Left forelimb (tissue), 1 donor: ENCODE results near the gene AKIRIN2.

ENCODE experiments used
- DNase-seq: peaks from one replicate; pipeline ENCODE4 v3.0.0-alpha.2; 2018; ENCODE audit warnings: low spot score

Gene AKIRIN2

GRCh38 chr6:87655824-87656223, 46.2 kb downstream of the AKIRIN2 start:
- DNase-seq, result no peak

DNA sequence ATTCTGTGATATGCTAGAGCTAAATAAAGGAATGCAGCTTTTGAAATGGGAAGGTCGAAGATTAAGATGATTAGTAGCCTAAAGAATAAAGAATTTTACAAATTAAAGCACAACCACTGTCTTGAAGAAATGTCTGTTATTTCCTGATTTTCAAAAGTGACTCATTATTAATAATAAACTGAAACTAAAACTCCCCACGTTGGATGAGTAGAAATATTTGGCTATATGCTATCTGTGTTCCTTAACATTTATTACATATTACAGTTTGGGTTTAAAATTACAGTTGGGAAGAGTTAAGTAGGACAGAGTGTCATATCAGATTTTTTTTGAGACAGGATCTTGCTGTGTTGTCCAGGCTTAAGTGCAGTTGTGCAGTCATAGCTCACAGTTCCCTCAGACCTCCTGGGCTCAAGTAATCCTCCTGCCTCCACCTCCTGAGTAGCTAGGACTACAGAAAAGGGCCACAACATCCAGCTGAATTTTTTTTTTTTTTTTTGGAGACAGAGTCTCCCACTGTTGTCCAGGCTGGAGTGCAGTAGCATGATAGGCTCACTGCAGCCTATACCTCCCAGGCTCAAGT, 47.1 kb downstream of the AKIRIN2 start:
- no peak for DNase-seq

DNA sequence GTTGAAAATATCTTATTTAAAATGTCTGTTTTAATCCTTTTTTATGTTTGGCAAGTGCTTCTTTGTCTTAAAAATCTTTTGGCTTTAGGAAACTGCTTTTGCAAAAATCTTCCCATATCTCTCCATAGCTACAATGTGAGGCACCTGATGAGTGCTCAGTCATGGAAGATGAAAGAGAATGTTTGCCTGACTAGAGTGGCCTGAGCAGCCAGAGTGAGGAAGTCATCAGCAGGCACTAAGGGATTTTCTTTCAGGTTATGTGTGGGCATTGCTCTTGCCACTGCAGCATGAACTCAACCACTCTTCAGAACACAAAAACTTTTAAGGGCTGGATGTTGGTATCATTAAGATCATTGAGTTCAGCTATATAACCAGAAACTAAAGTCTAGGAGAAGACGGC, 47.9 kb downstream of the AKIRIN2 start:
- DNase-seq, result no peak

DNA sequence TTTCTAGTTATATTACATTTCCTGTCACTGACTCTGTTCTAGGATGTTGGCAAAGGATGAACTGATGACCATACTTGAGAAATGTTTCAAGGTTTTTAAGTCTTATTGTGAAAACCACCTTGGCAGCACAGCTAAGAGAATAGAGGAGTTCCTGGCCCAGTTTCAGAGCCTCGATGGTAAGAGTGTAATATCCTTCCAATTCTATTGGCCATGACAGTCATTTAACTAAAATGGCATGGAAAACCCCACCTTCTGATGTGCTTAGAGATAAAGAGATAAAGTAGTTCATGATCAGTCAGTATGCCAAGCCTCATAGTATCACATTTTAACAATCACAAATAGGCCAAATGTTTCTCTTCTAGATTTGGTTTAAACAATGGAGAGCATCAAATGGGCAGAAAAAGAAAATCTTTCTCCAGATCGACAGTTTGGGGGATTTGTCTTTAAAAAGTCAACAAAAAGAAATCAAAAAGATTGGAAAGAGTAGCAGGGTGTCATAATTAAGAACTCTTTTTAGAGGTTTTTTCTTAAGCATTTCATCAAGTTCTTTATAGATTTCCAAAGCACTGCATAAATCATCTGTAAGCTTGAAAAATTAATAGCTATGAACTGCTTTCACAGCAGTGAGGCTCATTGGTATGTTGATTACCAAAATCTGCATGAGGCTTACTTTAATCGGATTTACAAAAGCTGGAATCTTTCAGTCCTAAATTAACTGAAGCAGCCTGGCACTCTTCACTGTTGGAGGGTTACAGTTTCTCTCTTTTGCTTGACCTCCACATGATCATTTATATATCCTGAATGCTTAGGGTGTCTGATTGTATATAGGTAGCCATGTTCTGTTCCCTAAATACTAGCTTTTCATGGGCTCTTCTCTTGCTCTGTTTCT, 48.7 kb downstream of the AKIRIN2 start:
- DNase-seq, result no peak

- DNase-seq, result no peak
Observed at GRCh38 chr6:87645080-87645479, 57.0 kb downstream of the AKIRIN2 start.

GRCh38 chr6:87641065-87641692, 60.9 kb downstream of the AKIRIN2 start:
- DNase-seq, result no peak

GRCh38 chr6:87639373-87639772, 62.7 kb downstream of the AKIRIN2 start:
- no peak for DNase-seq

- DNase-seq, result no peak
Observed at GRCh38 chr6:87637106-87637505, 64.9 kb downstream of the AKIRIN2 start.

DNA sequence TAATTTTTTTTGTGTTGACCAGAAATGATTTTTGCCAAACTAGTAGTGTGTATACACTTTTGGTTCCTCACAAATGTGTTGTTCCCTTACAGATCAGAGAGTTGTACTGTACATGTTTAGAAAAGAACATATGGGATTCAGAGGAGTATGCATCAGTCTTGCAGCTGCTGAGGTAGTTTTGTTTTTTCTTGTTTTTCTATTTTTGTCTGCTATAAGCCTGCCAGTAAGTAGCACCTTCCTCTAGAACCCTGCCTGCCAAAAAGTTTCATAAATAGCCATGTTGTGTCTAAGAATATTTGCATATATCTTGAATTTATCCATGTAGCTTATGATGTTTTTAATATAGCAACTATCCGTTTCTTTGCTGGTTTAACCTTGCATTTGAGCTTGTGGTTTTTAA, 65.7 kb downstream of the AKIRIN2 start:
- DNase-seq, result no peak

- DNase-seq, result no peak
Observed at GRCh38 chr6:87633851-87634250, 68.2 kb downstream of the AKIRIN2 start.

- no peak for DNase-seq
Observed at GRCh38 chr6:87630746-87631145, 71.3 kb downstream of the AKIRIN2 start.

DNA sequence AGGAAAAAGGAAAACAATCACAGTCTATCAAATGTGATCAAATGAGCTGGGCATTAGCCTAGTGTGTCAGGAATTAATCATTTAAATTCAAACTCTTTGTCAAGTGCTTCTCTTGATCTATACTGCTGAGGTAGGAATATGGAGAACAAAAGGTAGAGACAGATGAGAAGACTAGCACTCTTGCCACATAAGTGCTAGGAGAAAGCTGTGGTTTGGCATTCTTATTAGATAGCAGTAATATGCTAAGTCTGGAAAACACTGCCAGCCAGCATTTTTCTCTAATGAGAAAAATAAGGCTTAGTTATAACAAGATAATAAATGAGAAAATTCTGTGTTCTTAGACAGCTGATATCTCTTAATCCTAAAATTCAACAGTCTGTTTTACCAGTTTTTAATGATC, 73.2 kb downstream of the AKIRIN2 start:
- no peak for DNase-seq

DNA sequence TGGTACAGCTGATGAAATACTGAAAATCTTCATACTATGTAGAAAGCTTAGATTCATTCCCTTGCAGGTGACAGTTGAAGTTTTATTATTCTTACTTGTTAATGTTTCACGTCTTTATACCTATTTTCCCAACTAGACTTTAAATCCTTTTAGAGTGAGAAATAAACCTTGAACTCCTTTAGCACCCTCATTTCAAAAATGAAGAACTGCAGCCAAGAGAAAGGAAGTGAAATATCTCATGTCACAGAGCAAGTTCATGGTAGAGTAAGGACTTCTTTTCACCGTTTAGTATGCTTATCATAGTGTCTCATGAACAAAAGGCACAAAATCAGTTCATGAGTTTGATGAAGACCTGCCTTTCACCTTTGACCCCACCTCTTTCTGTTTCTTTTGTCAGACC, 73.6 kb downstream of the AKIRIN2 start:
- DNase-seq, result no peak
